H1 (cell line): ENCODE measurements around the gene CDH16. TPM values are rescaled to one million over a fixed set of nuclear protein-coding genes. Genes with fewer than 3 reads are reported as not detected.

Source experiments
- CTCF ChIA-PET: fragments of 300-600 bp; sonication (Branson Sonifier 250); formaldehyde crosslinking; loops from one replicate; lab custom pipeline; 2021; ENCODE audit not compliant: partially characterized antibody; lab: Charles Lee
- POLR2A ChIA-PET: fragments of 300-600 bp; sonication (Branson Sonifier 250); formaldehyde crosslinking; loops from one replicate; lab custom pipeline; 2021; ENCODE audit warnings: inconsistent platforms; ENCODE audit not compliant: partially characterized antibody; lab: Charles Lee
- DNase-seq, 2 experiments: peaks; one replicate each; pipeline versions ENCODE4 v3.0.0 to v3.0.0-alpha.2; 2010 to 2022; ENCODE audit warnings: low spot score in 2 of 2, low read depth in 1 of 2, mixed read lengths in 1 of 2
- FAIRE-seq: peaks from 2 replicates; lab custom pipeline; 2011; peaks lifted over from hg19 to GRCh38; lab: Jason Lieb, UNC
- H2AFZ ChIP-seq: 2 replicates; pipeline ENCODE4 v1.8.1; 2012; ENCODE audit warnings: low read length, inconsistent platforms
- H2AK5ac ChIP-seq: 2 replicates; pipeline ENCODE4 v1.6.1; 2013; ENCODE audit warnings: low read depth, low read length
- H2BK120ac ChIP-seq: replicated peaks from 2 replicates; pipeline ENCODE3; 2013; ENCODE audit warnings: low read depth, low read length, inconsistent platforms
- H2BK12ac ChIP-seq: 2 replicates; pipeline ENCODE4 v1.6.1; 2013; ENCODE audit warnings: low read depth, low read length
- H2BK15ac ChIP-seq: 2 replicates; pipeline ENCODE4 v1.6.1; 2013; ENCODE audit warnings: low read length
- H2BK20ac ChIP-seq: 2 replicates; pipeline ENCODE4 v1.6.1; 2013; ENCODE audit warnings: low read length
- H2BK5ac ChIP-seq: 2 replicates; pipeline ENCODE4 v1.6.1; 2013; ENCODE audit warnings: low read depth, low read length
- H3K14ac ChIP-seq: 2 replicates; pipeline ENCODE4 v1.6.1; 2013; ENCODE audit warnings: inconsistent platforms; ENCODE audit not compliant: insufficient read length
- H3K18ac ChIP-seq: 2 replicates; pipeline ENCODE4 v1.6.1; 2013; ENCODE audit warnings: low read length; ENCODE audit errors: extremely low read depth
- H3K23ac ChIP-seq: 2 replicates; pipeline ENCODE4 v1.6.1; 2013; ENCODE audit warnings: inconsistent platforms; ENCODE audit not compliant: insufficient read length
- H3K23me2 ChIP-seq: 2 replicates; pipeline ENCODE4 v1.6.1; 2013; ENCODE audit warnings: low read depth, low read length
- H3K27ac ChIP-seq: 2 replicates; pipeline ENCODE4 v1.6.1; 2011; ENCODE audit warnings: low read depth, low read length, inconsistent platforms
- H3K27me3 ChIP-seq, 4 experiments: replicated peaks in 1 of 4; 1 replicate in 1 of 4; 2 replicates in 3 of 4; pipeline versions ENCODE4 v1.6.1 to v1.8.1; 2011 to 2013; ENCODE audit warnings: low read length in 3 of 4, mild to moderate bottlenecking in 3 of 4, inconsistent platforms in 2 of 4, mixed read lengths in 2 of 4, moderate library complexity in 1 of 4; ENCODE audit not compliant: control insufficient read depth in 3 of 4, insufficient read depth in 3 of 4; ENCODE audit errors: extremely low read depth in 1 of 4
- H3K36me3 ChIP-seq, 4 experiments: 2 replicates each; pipeline versions ENCODE4 v1.6.1 to v1.8.1; 2011 to 2013; ENCODE audit warnings: mild to moderate bottlenecking in 4 of 4, low read length in 3 of 4, moderate library complexity in 2 of 4, control low read depth in 1 of 4, inconsistent platforms in 1 of 4; ENCODE audit not compliant: insufficient read depth in 4 of 4, control insufficient read depth in 2 of 4
- H3K4ac ChIP-seq: replicated peaks from 2 replicates; pipeline ENCODE3; 2013; ENCODE audit warnings: low read length, low read depth, mixed read lengths, inconsistent platforms; ENCODE audit not compliant: insufficient read length
- H3K4me1 ChIP-seq, 4 experiments: replicated peaks in 1 of 4; 1 replicate in 1 of 4; 2 replicates in 3 of 4; pipeline versions ENCODE4 v1.6.1 to v1.8.1; 2011 to 2013; ENCODE audit warnings: low read length in 3 of 4, inconsistent platforms in 2 of 4, mixed read lengths in 1 of 4; ENCODE audit not compliant: insufficient read depth in 4 of 4, control insufficient read depth in 3 of 4
- H3K4me2 ChIP-seq, 2 experiments: 2 replicates each; pipeline versions ENCODE4 v1.6.1 to v1.8.1; 2011 to 2013; ENCODE audit warnings: low read depth in 2 of 2, low read length in 2 of 2, control low read depth in 1 of 2, inconsistent platforms in 1 of 2, mild to moderate bottlenecking in 1 of 2; ENCODE audit not compliant: insufficient read depth in 1 of 2
- H3K4me3 ChIP-seq, 4 experiments: fragments of 200-600, 300-600 bp in 1 of 4; sonication (generic), shearing (Covaris generic), sonication (Bioruptor Twin) in 1 of 4; 2 replicates each; pipeline versions ENCODE4 v1.5.1 to v1.8.1; 2011 to 2016; ENCODE audit warnings: low read length in 4 of 4, low read depth in 3 of 4, control low read depth in 2 of 4, inconsistent platforms in 2 of 4, mild to moderate bottlenecking in 2 of 4, mixed read lengths in 1 of 4, moderate library complexity in 1 of 4; ENCODE audit not compliant: insufficient read depth in 2 of 4; ENCODE audit errors: extremely low read depth in 1 of 4
- H3K56ac ChIP-seq: replicated peaks from 2 replicates; pipeline ENCODE3; 2013; ENCODE audit warnings: low read depth, mild to moderate bottlenecking, mixed read lengths, low read length, inconsistent platforms; ENCODE audit not compliant: insufficient read length
- H3K79me1 ChIP-seq: 2 replicates; pipeline ENCODE4 v1.6.1; 2013; ENCODE audit warnings: low read depth, low read length, control low read depth
- H3K79me2 ChIP-seq, 2 experiments: 2 replicates each; pipeline versions ENCODE4 v1.6.1 to v1.8.1; 2012 to 2013; ENCODE audit warnings: low read length in 2 of 2, mild to moderate bottlenecking in 2 of 2, inconsistent platforms in 1 of 2; ENCODE audit not compliant: insufficient read depth in 2 of 2, control insufficient read depth in 1 of 2
- H3K9ac ChIP-seq, 4 experiments: replicated peaks in 1 of 4; 1 replicate in 1 of 4; 2 replicates in 3 of 4; pipeline versions ENCODE4 v1.6.1 to v1.8.1; 2011 to 2013; ENCODE audit warnings: low read depth in 3 of 4, low read length in 3 of 4, control low read depth in 2 of 4, mild to moderate bottlenecking in 2 of 4, moderate library complexity in 2 of 4, inconsistent platforms in 1 of 4; ENCODE audit errors: extremely low read depth in 1 of 4
- H3K9me3 ChIP-seq, 2 experiments: 2 replicates each; pipeline versions ENCODE4 v1.6.1 to v1.8.1; 2012 to 2013; ENCODE audit warnings: mild to moderate bottlenecking in 2 of 2, moderate library complexity in 2 of 2, control low read depth in 1 of 2, inconsistent platforms in 1 of 2, low read depth in 1 of 2, low read length in 1 of 2, mixed read lengths in 1 of 2; ENCODE audit not compliant: insufficient read depth in 2 of 2
- H4K20me1 ChIP-seq, 2 experiments: replicated peaks in 1 of 2; 2 replicates each; pipeline versions ENCODE3 to v1.8.1; 2011 to 2013; ENCODE audit warnings: inconsistent platforms in 2 of 2, low read length in 2 of 2, mild to moderate bottlenecking in 1 of 2; ENCODE audit not compliant: insufficient read depth in 2 of 2, control insufficient read depth in 1 of 2
- H4K5ac ChIP-seq: 2 replicates; pipeline ENCODE4 v1.6.1; 2013; ENCODE audit warnings: low read length, low read depth, mixed read lengths, inconsistent platforms; ENCODE audit not compliant: insufficient read length
- H4K8ac ChIP-seq: 2 replicates; pipeline ENCODE4 v1.8.0; 2013; ENCODE audit warnings: mild to moderate bottlenecking, moderate library complexity, low read length, inconsistent platforms; ENCODE audit not compliant: insufficient read depth; ENCODE audit errors: extremely low read depth
- H4K91ac ChIP-seq: replicated peaks from 2 replicates; pipeline ENCODE3; 2013; ENCODE audit warnings: low read length, mixed read lengths, inconsistent platforms; ENCODE audit not compliant: insufficient read length
- RFX5 ChIP-seq: IDR thresholded peaks from 2 replicates; pipeline ENCODE4 v1.6.1; 2011; ENCODE audit warnings: low read depth, low read length, improper control_type of control experiment, borderline replicate concordance
- WGBS, 2 experiments: shearing (Covaris generic) in 1 of 2; methylation state at CpG; one replicate each; pipeline versions ENCODE4 v1.1.6 to v1.1.7; 2013 to 2015; ENCODE audit warnings: low lambda C conversion rate in 2 of 2, mixed read lengths in 2 of 2, inconsistent platforms in 1 of 2, low coverage in 1 of 2, missing lambda C conversion rate in 1 of 2; ENCODE audit not compliant: insufficient replicate concordance in 2 of 2, insufficient coverage in 1 of 2, insufficient read length in 1 of 2; ENCODE audit errors: extremely low coverage in 1 of 2, missing lambda C conversion rate in 1 of 2; 5-methylcytosine and 5-hydroxymethylcytosine counted together
- polyA plus RNA-seq, 7 experiments: library from polyadenylated mRNA; depleted of rRNA in 3 of 7; stranded (reverse) in 5 of 7; unstranded in 2 of 7; fragments of >200 nt in 5 of 7; fragments of 200-250 nt in 2 of 7; gene quantifications; 1 replicate in 5 of 7; 2 replicates in 1 of 7; 4 replicates in 1 of 7; pipeline versions ENCODE4 v1.2.1 to v1.2.3, GENCODE V29; 2011 to 2013; ENCODE audit warnings: missing spikeins in 2 of 7, mixed read lengths in 2 of 7
- total RNA-seq: library from RNA; stranded (reverse); fragmentation: NEBNext Ultra II Directional; extraction: Animal tissue kit (Norgen Biotek cat#: 25700); gene quantifications from 2 replicates; pipeline ENCODE4 v1.2.1, GENCODE V29; 2021

Gene CDH16
- total and polyA plus RNA-seq, 2 of the 8 experiments (the other 6 are each of a cell fraction or from before 2014, with no cell fraction given), result not detected

GRCh38 chr16:66891797-66892196 is 26.9 kb downstream of the CDH16 start:
- Histone ChIP-seq H4K20me1 (peaks cover 6 to 13% of the 10 kb centered on the region in 2 experiments), H3K27me3 (no peaks in the 10 kb centered on the region; a peak in 1 of 7 replicates), H2BK15ac (no peak overlapping the region), H3K23ac (no peak overlapping the region), H2AFZ (no peak overlapping the region), H2BK20ac (no peak overlapping the region), H2BK120ac (no peak overlapping the region), H3K56ac (no peak overlapping the region), H2BK5ac (no peak overlapping the region), H3K79me2 (no peaks in the 10 kb centered on the region; a peak in 1 of 4 replicates), H3K14ac (no peak overlapping the region), H2AK5ac (no peak overlapping the region), H3K18ac (no peak overlapping the region), H3K9ac (no peak overlapping the region), H4K91ac (no peak overlapping the region), H3K4me2 (no peak overlapping the region), H3K23me2 (no peaks in the 10 kb centered on the region), H3K4me1 (no peaks in the 10 kb centered on the region), H3K36me3 (peaks cover 0 to 6% (median 3%) of the 10 kb centered on the region in 4 experiments; a peak in 2 of 8 replicates), H3K79me1 (no peaks in the 10 kb centered on the region), H3K9me3 (no peaks in the 10 kb centered on the region), H3K4me3 (no peak overlapping the region), H3K4ac (no peak overlapping the region), H4K8ac (no peak overlapping the region), H3K27ac (no peak overlapping the region), H2BK12ac (no peak overlapping the region), H4K5ac (no peak overlapping the region)
- TF ChIP-seq RFX5, result no peak
- ChIA-PET CTCF (interaction anchor here (0.6 to 42.0 kb wide), 9 partner anchors 9 to 301 kb away, joined by 3 to 1009 read pairs (median 3); partner anchors contain the start of genes CDH16 and RRAD), POLR2A (interaction anchor here (1.5 to 1.7 kb wide), 2 partner anchors 10 to 11 kb away, joined by 5 to 7 read pairs; partner anchors contain the start of gene PDP2)
- no peak for DNase-seq
- 85% methylated on average over 6 of the region's 6 CpGs; no CpG with 5 or more reads in 1 of the 2 experiments for WGBS, 2 experiments
- FAIRE-seq, result no peak
